ENCODE measurements around the gene JARID2.

The JARID2 gene

GRCh38 chr6:15528870-15529269 is 283.0 kb downstream of the JARID2 start:
- H3K4me3 ChIP-seq (ENCODE audit: low read depth, low read length) = no peak overlapping the region
- no peak overlapping the region for H3K27ac ChIP-seq (ENCODE audit: extremely low read depth, low read depth, low read length)
- ChIA-PET CTCF (no interaction called here), POLR2A (no interaction called here)
- no peaks in the 10 kb centered on the region for H3K4me1 ChIP-seq (ENCODE audit: control insufficient read depth, insufficient read depth, low read length)
- no peaks in the 10 kb centered on the region for H3K9me3 ChIP-seq (ENCODE audit: control insufficient read depth, insufficient read depth, low read depth, low read length)
- TF ChIP-seq ZNF600 (tag by site-specific recombination; IDR thresholded peaks at IDR 0.05) (no peak), PRDM4 (tag by site-specific recombination; IDR thresholded peaks at IDR 0.05) (no peak), ZSCAN23 (tag by site-specific recombination; IDR thresholded peaks at IDR 0.05) (no peak)
- peaks cover 4 to 42% of the 10 kb centered on the region in 2 experiments; a peak in 1 of 3 replicates for H3K36me3 ChIP-seq (ENCODE audit: control insufficient read depth in 2 of 2, insufficient read depth in 1 of 2, low read length in 2 of 2)

- no peak overlapping the region for H3K4me3 ChIP-seq (ENCODE audit: low read depth, low read length)
- no peaks in the 10 kb centered on the region for H3K4me1 ChIP-seq (ENCODE audit: control insufficient read depth, insufficient read depth, low read length)
- H3K9me3 ChIP-seq (ENCODE audit: control insufficient read depth, insufficient read depth, low read depth, low read length) = no peaks in the 10 kb centered on the region
- TF ChIP-seq GLI4 (tag by site-specific recombination; IDR thresholded peaks at IDR 0.05) = no peak
- TF ChIP-seq ZNF223 (tag by site-specific recombination; IDR thresholded peaks at IDR 0.05) = no peak
- no peak for TF ChIP-seq FEZF1 (tag by site-specific recombination; IDR thresholded peaks at IDR 0.05)
- no peak for TF ChIP-seq SP2 (tag by site-specific recombination; IDR thresholded peaks at IDR 0.05)
- TF ChIP-seq ZNF621 (tag by site-specific recombination; IDR thresholded peaks at IDR 0.05) = no peak
- no peak for TF ChIP-seq ZSCAN30 (tag by site-specific recombination; IDR thresholded peaks at IDR 0.05)
- TF ChIP-seq, protein P1, sequence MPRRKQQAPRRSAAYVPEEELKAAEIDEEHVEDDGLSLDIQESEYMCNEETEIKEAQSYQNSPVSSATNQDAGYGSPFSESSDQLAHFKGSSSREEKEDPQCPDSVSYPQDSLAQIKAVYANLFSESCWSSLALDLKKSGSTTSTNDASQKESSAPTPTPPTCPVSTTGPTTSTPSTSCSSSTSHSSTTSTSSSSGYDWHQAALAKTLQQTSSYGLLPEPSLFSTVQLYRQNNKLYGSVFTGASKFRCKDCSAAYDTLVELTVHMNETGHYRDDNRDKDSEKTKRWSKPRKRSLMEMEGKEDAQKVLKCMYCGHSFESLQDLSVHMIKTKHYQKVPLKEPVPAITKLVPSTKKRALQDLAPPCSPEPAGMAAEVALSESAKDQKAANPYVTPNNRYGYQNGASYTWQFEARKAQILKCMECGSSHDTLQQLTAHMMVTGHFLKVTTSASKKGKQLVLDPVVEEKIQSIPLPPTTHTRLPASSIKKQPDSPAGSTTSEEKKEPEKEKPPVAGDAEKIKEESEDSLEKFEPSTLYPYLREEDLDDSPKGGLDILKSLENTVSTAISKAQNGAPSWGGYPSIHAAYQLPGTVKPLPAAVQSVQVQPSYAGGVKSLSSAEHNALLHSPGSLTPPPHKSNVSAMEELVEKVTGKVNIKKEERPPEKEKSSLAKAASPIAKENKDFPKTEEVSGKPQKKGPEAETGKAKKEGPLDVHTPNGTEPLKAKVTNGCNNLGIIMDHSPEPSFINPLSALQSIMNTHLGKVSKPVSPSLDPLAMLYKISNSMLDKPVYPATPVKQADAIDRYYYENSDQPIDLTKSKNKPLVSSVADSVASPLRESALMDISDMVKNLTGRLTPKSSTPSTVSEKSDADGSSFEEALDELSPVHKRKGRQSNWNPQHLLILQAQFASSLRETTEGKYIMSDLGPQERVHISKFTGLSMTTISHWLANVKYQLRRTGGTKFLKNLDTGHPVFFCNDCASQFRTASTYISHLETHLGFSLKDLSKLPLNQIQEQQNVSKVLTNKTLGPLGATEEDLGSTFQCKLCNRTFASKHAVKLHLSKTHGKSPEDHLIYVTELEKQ (tag by site-specific recombination; IDR thresholded peaks at IDR 0.05; ENCODE audit: borderline replicate concordance) = no peak
- no peak for TF ChIP-seq ZNF341 (tag by site-specific recombination; IDR thresholded peaks at IDR 0.05; ENCODE audit: low read depth)
- TF ChIP-seq YY1 (tag by site-specific recombination; IDR thresholded peaks at IDR 0.05) = no peak
- no peak for TF ChIP-seq ZNF18 (tag by site-specific recombination; IDR thresholded peaks at IDR 0.05)
- no peak for TF ChIP-seq ZNF629 (tag by site-specific recombination; IDR thresholded peaks at IDR 0.05)
- TF ChIP-seq SP3 (tag by site-specific recombination; IDR thresholded peaks at IDR 0.05) = no peak
- TF ChIP-seq ZNF792 (tag by site-specific recombination; IDR thresholded peaks at IDR 0.05) = no peak
- no peak for TF ChIP-seq ZBTB6 (tag by site-specific recombination; IDR thresholded peaks at IDR 0.05)
- TF ChIP-seq, protein P2, sequence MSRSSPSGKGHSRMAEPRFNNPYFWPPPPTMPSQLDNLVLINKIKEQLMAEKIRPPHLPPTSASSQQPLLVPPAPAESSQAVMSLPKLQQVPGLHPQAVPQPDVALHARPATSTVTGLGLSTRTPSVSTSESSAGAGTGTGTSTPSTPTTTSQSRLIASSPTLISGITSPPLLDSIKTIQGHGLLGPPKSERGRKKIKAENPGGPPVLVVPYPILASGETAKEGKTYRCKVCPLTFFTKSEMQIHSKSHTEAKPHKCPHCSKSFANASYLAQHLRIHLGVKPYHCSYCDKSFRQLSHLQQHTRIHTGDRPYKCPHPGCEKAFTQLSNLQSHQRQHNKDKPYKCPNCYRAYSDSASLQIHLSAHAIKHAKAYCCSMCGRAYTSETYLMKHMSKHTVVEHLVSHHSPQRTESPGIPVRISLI (tag by site-specific recombination; IDR thresholded peaks at IDR 0.05) = no peak
- TF ChIP-seq ZNF169 (tag by site-specific recombination; IDR thresholded peaks at IDR 0.05) = no peak
- TF ChIP-seq ZNF677 (tag by site-specific recombination; IDR thresholded peaks at IDR 0.05) = no peak
- TF ChIP-seq WT1 (tag by site-specific recombination; IDR thresholded peaks at IDR 0.05) = no peak
- H3K27ac ChIP-seq (ENCODE audit: extremely low read depth, low read depth, low read length) = no peak overlapping the region
- peaks cover 4 to 32% of the 10 kb centered on the region in 2 experiments; a peak in 1 of 3 replicates for H3K36me3 ChIP-seq (ENCODE audit: control insufficient read depth in 2 of 2, insufficient read depth in 1 of 2, low read length in 2 of 2)
- POLR2A ChIA-PET = no interaction called here
- CTCF ChIA-PET = no interaction called here
Observed at GRCh38 chr6:15530411-15530810, 284.5 kb downstream of the JARID2 start.
